Hepatocyte (in vitro differentiated cells): ENCODE measurements around the gene KERA.

Experiments
- EZH2 ChIP-seq: fragments of 200-600 bp; sonication (generic); IDR thresholded peaks from 2 replicates; pipeline ENCODE4 v1.6.1; 2016; ENCODE audit warnings: antibody characterized with exemption, mild to moderate bottlenecking, borderline replicate concordance
- EZH2phosphoT487 ChIP-seq: fragments of 200-600 bp; sonication (generic); IDR thresholded peaks from one replicate; pipeline ENCODE4 v1.6.1; 2018; ENCODE audit warnings: antibody characterized with exemption, mild to moderate bottlenecking, low read depth, moderate library complexity; ENCODE audit not compliant: unreplicated experiment, severe bottlenecking
- TF ChIP-seq, protein P1 (sequence below): fragments of 200-600 bp; sonication (generic); IDR thresholded peaks from 2 replicates; pipeline ENCODE4 v1.5.1; 2016; ENCODE audit warnings: antibody characterized with exemption, mild to moderate bottlenecking; ENCODE audit not compliant: poor library complexity

DNA sequence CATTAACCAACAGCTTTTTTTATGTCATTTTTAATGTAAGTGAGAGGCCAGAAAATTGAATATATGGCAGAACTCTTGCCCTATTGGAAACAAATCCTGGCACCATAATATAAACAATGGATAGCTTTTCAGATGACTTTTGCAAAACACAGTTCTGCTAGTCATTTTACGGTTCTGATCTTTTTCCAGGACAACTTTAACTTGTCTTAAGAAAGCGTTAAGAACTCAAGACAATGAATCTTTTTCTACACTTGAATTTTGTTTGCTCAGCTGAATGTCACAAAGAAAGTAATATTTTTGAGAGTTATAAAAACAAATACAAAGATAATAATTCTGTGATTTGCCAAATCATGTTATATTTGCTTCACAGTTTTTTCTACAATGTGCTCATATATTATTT lies 13.2 kb downstream of the KERA start:
- TF ChIP-seq, protein P1, sequence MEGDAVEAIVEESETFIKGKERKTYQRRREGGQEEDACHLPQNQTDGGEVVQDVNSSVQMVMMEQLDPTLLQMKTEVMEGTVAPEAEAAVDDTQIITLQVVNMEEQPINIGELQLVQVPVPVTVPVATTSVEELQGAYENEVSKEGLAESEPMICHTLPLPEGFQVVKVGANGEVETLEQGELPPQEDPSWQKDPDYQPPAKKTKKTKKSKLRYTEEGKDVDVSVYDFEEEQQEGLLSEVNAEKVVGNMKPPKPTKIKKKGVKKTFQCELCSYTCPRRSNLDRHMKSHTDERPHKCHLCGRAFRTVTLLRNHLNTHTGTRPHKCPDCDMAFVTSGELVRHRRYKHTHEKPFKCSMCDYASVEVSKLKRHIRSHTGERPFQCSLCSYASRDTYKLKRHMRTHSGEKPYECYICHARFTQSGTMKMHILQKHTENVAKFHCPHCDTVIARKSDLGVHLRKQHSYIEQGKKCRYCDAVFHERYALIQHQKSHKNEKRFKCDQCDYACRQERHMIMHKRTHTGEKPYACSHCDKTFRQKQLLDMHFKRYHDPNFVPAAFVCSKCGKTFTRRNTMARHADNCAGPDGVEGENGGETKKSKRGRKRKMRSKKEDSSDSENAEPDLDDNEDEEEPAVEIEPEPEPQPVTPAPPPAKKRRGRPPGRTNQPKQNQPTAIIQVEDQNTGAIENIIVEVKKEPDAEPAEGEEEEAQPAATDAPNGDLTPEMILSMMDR: no peak
- TF ChIP-seq EZH2phosphoT487: no peak
- TF ChIP-seq EZH2: no peak
